ENCODE results near the gene ARAP2.

DNA sequence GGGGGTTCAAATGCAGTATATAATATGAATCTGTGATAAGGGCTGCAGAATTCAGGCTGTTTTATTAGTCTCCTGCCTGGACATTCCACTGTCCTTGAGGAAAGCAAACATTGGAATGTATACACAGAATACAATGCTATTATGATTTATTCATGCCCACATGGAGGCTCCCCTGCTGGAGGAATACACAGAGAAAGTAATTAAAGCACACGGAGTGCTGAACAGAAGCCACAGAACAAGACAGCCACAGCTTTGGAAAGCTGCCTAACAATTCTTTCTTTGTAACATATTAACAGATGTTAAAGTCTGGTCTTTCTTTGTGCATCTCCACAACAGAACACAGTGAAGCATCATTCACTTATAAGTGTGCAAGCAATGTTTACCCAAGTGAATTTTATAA lies 155.8 kb downstream of the ARAP2 start:
- TF ChIP-seq, protein P1, sequence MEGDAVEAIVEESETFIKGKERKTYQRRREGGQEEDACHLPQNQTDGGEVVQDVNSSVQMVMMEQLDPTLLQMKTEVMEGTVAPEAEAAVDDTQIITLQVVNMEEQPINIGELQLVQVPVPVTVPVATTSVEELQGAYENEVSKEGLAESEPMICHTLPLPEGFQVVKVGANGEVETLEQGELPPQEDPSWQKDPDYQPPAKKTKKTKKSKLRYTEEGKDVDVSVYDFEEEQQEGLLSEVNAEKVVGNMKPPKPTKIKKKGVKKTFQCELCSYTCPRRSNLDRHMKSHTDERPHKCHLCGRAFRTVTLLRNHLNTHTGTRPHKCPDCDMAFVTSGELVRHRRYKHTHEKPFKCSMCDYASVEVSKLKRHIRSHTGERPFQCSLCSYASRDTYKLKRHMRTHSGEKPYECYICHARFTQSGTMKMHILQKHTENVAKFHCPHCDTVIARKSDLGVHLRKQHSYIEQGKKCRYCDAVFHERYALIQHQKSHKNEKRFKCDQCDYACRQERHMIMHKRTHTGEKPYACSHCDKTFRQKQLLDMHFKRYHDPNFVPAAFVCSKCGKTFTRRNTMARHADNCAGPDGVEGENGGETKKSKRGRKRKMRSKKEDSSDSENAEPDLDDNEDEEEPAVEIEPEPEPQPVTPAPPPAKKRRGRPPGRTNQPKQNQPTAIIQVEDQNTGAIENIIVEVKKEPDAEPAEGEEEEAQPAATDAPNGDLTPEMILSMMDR (IDR thresholded peaks at IDR 0.05; ENCODE audit: insufficient read depth, low read length, poor library complexity, severe bottlenecking), result no peak
- no peak for TF ChIP-seq EZH2phosphoT487 (conservative IDR thresholded peaks at IDR 0.05; ENCODE audit: low read length)

All from SU-DHL-6 (cell line).